Measurements from ENCODE around the gene TMEM97.

The TMEM97 gene

GRCh38 chr17:28293994-28294393, 25.0 kb upstream of the TMEM97 start:
- H3K4me3 ChIP-seq (replicated peaks in 1 of 2; ENCODE audit: low read depth in 2 of 2, low read length in 2 of 2) = no peak overlapping the region
- no peak for DNase-seq (ENCODE audit: low read depth in 2 of 2)
- TF ChIP-seq CTCF (IDR thresholded peaks at IDR 0.05; ENCODE audit: low read depth, low read length) = no peak

DNA sequence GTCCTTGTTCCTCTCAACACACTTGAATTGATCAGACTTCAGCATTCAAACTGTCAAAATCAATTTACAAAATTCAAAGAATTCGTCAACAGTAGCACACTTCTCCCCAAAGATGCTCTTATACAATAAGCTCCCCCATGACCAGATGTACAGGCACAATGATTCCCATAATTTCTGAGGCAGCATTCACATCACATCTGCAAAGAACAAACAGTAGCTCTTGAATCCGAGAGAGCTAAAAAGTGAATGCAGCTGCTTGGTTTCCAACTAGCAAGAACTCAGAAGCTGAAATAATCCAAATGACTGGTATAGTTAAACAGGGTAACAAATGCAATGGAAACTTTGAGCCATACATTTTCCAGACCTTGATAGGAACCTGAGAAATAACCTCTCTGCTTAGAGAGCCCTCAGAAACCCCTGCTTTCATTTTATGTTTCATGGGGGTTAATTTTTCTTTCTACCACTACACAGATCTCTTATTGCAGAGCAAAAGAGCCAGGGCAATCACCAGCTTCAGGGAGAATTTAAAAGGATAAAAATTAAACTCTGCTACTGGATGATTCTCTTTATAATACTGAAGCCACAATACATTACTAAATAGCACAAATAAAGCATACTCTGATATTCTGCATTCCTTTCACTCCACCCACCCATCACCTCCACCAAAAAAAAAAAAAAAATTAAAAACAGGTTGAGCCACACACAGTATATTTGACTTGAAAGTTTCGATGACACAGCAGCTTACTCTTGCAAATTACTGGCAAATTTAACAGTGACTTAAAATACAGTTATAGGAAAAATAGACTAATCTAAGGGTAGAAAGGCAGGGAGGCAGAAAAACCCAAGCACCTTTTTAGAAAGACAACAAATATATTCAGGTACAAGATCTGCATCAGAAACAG, 23.1 kb upstream of the TMEM97 start:
- TF ChIP-seq CTCF (IDR thresholded peaks at IDR 0.05; ENCODE audit: low read depth, low read length) = no peak
- H3K4me3 ChIP-seq (replicated peaks in 1 of 2; ENCODE audit: low read depth in 2 of 2, low read length in 2 of 2) = no peak overlapping the region
- no peak for DNase-seq (ENCODE audit: low read depth in 2 of 2)

DNA sequence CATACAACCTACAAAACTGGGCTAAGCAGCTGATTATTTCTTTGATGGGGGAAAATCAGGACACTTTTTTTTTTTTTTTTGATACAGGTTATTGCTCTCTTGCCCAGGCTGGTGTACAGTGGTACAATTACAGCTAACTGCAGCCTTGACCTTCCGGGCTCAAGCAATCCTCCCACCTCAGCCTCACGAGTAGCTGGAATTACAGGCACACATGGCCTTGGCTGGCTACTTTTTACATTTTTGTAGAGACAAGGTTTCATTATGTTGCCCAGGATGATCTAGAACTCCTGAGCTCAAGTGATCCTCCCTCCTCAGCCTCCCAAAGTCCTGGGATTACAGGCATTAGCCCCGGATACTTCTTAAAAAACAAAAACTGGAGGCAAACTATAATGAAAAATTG, 20.6 kb upstream of the TMEM97 start:
- TF ChIP-seq CTCF (IDR thresholded peaks at IDR 0.05; ENCODE audit: low read depth, low read length) = no peak
- DNase-seq (ENCODE audit: low read depth in 2 of 2) = no peak

DNA sequence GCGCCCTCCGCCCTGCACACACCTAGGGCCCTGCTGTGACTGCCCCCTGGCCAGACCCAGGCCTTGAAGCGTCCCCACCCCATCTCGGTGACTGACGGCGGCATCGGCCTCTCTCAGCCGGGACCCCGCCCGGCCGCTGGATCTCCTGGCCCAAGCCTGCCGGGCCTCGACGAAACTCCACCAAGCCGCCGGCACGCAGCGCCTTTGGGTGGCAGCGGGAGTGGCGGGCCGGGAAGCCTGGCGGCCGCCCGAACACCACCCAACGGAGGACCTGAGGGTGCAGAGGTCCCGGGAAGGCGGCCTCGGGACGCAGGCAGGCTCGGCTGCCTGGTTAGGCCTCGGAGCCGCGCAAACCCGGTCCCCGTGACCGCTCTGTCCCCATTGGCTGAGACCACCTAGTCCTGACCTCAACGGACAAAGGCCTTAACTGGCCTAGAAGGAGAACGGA, 12.0 kb upstream of the TMEM97 start:
- no peak for TF ChIP-seq CTCF (IDR thresholded peaks at IDR 0.05; ENCODE audit: low read depth, low read length)
- no peak overlapping the region for H3K4me3 ChIP-seq (replicated peaks in 1 of 2; ENCODE audit: low read depth in 2 of 2, low read length in 2 of 2)
- DNase-seq (ENCODE audit: low read depth in 2 of 2) = no peak

More for the DNA sequence above, 20.6 kb upstream of the TMEM97 start:
- H3K4me3 ChIP-seq (replicated peaks in 1 of 2; ENCODE audit: low read depth in 2 of 2, low read length in 2 of 2) = no peak overlapping the region

DNA sequence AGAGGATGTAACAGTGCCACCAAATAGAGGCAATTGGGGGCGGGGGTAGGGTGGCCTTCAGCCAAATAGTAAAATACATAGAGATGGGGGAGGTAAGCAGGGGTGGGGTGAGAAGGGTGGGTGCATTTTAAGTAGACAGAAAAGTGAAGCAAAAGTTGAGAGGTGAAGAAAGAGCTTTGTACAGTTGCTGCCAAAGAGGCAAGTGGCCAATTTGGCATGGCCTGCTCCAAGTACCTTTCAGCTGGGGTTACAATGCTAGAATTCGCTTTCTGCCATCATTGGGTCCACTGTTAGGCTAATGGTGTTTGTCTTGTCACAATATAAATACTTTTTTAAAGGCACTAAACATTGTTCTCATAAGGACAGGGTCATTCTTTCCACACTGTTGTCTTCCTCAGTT, 5.2 kb upstream of the TMEM97 start:
- no peak for DNase-seq (ENCODE audit: low read depth in 2 of 2)
- no peak for TF ChIP-seq CTCF (IDR thresholded peaks at IDR 0.05; ENCODE audit: low read depth, low read length)
- H3K4me3 ChIP-seq (replicated peaks in 1 of 2; ENCODE audit: low read depth in 2 of 2, low read length in 2 of 2) = no peak overlapping the region

GRCh38 chr17:28315846-28316705, 2.9 kb upstream of the TMEM97 start:
- TF ChIP-seq CTCF (IDR thresholded peaks at IDR 0.05; ENCODE audit: low read depth, low read length) = no peak
- H3K4me3 ChIP-seq (replicated peaks in 1 of 2; ENCODE audit: low read depth in 2 of 2, low read length in 2 of 2) = no peak overlapping the region
- no peak for DNase-seq (ENCODE audit: low read depth in 2 of 2)
